HG02943 (cell line): ENCODE data around the gene PDGFD.

Experiments used
- ATAC-seq: cut with Tn5 transposase; IDR thresholded peaks from one replicate; pipeline ENCODE4 v1.9.1; 2021; ENCODE audit warnings: mild to moderate bottlenecking, low read depth, moderate library complexity; ENCODE audit not compliant: unreplicated experiment

PDGFD gene

DNA sequence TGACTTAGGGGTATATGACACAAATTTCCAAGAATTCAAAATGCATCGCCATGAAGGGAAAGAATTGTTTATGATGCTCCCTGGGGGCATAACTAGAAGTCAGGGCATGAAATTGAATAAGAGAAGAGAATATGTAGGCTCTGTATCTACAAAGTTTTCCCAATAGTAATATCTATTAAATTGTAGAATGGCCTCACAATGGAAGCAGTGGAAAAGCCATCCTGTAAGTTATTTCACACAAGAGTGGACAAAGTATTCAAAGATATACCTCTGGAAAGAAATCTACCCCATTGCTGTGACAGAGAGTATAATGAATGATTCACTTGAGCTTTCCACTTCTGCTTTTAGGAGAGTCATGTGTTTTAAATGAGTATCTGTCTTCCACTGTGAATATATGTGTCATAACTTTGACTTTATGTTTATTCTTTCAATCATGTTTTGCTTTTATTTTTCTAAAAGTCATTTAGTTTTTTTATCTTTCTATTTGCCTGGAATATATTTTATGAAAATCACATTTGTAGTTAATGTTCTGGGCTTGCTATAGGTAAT lies 193.2 kb downstream of the PDGFD start:
- no peak for ATAC-seq

DNA sequence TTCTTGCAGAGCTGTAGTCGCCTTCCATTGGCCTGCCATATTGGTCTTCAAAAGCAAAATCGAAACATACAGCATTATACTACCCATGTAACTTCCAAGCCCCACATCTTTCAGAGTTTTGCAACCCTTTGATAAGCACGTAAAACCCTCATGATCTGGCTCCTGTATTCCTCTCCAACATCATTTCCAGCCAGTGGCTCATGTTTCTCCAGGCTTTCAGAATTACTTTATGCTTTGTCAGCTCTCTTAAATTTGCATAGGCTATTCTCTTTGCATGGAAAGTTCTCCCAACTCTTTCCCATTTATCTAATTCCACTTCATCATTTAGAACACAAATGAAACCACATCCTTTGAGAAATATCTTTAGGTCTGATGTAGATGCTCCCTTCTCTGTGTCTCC lies 195.3 kb downstream of the PDGFD start:
- no peak for ATAC-seq

DNA sequence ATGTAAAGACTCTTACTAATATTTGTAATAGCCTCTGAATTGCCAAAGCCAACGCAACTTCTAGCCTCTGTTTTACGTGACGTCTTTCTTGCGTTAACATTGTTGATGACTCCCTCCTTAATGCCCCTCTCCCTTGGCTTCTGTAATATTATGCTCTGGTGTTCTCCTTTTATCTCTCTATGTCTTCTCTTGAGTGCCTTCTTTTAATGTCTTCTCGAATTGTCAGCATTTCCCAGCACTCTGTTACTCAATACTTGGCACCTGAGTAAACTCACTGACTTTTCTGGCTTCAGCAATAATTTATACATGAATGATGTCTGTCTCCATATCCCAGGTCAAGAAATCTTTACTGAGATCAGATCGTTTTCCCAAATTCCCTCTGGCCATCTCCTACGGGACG lies 196.0 kb downstream of the PDGFD start:
- ATAC-seq = no peak

DNA sequence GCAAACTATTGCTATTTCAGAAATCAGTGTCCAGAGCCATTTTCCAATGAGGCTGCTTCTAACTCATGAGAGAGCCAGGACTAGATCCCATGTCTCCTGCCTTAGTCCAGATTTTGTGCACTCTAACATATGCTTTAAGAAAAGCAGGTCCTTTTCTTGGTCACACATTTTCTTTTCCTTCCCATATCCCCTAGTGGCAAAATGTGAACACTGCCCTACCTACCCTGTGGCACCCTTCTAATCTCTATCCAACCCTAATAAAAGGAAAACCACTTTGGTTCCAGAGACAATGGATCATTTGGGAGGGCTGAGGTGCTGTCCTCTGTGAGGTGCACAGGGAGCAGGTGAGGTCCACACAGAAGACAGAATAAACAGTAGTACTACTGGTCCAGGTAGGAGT lies 199.6 kb downstream of the PDGFD start:
- no peak for ATAC-seq

DNA sequence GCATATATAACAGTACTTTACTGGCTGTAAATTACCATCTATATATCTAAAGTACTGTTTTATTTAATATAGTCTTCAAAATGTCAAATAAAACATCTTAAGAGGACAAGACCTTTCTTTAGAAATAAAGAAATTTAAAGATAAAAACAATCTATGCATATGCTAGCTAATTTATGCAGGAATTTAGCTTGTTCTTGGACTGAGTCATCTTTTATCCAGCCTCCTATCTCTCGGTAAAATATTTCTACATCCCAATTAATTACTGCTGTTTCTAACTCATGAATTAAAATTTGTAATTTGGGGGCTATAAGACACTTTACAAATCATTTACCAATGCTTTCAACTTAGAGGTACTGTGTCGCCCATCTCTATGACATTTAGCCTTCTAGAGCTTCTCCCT lies 200.3 kb downstream of the PDGFD start:
- ATAC-seq = no peak

DNA sequence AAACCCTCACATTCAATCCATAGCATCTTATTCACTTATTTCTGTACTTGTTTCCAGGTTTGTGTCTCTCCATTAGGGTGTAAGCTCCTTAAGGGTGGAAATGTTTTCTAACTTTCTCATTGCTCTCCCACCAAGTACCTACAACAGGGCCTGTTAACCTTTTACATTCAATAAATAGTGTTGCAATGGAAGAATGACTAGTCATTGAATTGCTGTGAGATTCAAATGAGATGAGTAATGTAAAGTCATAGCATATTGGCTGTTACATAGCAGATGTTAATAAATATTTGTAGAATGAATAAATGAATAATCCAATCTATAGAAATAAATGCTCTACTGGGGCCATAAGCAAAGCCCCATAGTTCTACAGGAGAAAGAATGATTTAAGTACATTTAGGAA lies 202.9 kb downstream of the PDGFD start:
- no peak for ATAC-seq

DNA sequence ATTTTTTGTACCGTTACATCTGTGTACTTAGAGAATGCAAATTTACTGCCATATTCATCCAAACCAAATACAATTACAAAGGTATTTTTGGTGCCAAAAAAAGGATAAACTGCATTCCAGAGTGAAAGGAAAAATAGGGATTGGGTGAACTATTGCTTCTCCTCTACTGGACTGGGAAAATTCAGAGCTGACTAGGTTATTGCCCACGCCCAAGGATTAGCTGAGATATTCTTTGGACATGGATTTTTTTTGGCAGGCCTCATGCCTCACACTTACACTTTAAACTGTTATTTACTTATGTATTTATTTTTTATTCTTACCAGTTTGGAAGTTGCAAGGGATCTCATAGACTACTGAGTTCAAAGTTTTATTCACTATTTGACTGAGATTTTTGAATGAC lies 203.8 kb downstream of the PDGFD start:
- ATAC-seq = no peak

DNA sequence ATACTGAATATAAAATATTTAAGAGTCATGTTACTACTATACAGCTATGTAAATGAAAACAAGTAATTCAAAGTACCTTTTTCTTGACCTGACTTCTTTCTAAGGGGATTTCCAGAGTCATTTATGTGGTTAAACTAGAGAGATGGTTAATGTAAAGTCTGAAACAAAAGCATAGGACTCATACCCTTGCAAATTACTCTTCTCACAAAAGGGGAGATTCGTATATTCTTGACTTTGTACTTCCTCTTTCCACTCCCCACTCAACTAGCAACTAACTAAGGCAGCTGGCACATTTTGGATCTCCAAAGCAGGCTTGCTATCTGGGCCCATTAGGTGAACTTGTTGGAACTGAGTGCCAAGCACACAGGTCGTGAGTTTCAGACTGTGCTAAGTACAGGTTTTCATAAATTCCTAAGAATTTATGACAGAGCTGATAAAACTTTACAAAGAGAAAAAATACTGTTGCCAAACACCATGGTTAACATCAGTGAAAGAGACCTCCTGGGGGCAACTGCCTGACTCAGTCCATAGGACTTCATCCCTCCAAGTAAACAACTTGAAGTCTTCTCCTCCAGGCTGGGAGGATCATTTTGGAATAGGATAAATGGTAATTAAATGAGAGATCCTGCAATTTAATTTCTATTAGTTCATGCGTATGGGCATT lies 204.5 kb downstream of the PDGFD start:
- ATAC-seq = peak; percentile 98

DNA sequence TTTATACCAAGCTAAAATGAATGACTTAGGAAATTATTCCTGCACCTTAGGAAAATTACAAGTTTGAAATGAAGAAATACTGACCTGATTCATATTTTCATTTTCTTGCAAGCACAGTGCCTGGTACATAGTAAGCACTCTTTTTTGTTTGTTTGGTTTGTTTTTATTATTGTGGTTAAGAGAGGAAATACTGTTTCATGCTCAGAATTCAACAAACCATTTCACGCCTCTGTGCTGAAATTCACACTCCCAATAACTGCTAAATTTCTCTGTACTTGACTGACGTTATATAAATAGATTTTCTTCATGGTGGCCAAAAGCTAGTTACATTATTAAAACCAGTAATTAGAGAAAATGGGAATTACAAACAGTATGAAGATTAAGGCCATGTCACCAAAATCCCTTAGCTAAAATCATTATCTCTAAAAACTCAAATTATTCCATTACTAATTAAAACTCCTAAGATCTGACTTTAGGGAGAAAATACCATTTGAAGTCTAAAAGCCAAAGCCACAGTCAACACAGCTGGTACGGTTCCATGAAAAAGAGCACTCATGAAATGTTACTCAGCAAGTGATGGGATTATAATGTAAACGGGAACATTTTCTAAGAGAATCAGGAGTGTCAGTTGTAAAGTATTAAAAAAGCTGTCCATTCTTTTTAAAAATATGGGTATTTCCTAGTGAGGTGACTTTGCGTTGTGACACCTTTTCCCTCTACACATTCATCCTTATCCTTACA lies 205.3 kb downstream of the PDGFD start:
- peak; percentile 51 for ATAC-seq

DNA sequence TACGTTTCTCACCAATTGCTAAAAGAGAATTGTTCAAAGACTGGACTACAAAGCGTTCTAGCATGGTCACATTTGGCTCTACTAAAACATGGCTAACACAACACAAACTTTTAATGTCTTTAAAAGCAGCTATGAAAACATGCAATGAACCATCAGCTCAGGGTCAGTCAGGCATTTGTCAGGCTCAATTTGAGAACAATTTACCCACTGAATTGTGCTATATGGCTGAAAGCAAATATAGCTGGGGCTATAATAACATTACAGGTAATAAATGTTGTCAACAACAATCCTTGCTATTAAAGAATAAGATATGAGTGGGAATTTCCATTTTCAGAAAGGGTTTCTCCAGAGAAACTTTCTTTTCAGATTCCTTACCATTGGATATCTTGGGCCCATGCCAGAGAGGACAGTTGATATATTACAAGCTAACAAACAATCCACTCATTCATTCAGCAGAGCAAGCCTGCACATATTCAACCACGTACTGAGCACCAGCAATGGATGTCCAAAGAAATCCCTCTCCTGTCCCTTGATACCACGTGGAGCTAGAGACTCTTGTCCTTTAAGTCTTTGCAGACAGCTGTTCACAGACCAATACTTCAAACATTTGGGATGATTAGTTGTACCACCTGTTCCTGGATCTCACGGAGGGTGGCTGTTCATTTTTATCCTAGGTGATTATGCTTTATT lies 210.0 kb downstream of the PDGFD start:
- no peak for ATAC-seq

DNA sequence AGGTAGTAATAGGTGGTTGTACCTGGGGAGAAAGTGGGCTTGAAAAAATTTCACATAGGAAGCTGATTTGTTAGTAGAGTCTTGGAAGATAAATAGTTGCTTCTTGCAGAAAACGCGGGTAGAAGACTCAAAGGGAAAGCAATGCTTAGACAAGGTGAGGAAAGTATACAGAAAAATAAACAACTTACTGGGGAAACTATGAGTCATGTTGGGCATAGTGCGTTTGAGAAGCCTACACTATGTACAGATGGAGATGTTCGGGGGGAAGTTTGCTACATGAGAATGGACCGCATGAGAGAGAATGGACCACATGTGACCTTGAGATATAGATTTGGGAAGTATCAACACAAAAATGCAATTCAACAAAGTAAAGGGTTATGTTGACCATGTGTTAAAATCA lies 214.2 kb downstream of the PDGFD start:
- no peak for ATAC-seq

DNA sequence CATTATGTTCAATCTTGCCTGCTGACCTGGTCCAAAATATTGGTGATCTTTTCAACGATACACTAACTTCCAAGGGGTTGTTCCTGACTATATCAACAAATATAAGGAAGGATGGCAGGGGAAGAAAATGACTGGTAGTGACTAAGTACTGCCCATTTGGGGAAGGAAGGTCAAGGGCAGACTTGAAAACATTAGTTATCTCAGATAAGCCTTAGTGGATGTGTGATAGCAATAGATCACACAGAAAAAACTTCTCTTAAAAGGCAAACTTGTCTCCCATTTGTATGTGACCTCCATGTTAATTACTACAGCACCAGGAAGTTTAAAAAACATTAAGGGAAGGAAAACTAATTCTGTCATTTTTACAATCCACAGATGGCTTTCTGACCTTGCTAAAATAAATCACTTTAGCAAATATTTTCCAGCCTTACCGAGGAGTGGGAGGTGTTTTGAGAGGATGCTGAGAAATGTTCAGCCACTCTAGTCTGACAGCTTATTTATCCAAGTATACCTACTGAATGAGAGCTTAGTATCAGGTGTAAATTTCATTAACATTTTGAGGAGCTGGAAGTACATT lies 215.7 kb downstream of the PDGFD start:
- no peak for ATAC-seq

DNA sequence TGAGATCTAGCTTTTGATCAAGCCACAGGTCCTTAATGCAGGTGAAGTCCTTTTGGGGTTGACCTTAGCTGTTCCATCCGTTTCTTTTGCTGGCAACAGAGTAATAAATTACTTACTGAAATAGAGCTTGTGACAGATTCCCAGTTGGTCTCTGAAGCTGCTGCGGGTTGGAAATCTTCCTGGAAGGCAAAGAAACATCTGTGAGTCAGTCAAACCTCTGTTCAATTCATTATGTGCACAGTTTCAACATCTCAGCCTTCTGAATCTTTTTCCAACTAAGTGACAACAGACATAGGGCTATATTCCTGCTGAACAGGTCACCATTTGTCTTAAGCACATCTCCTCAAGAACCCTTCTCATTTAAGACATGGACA lies 216.4 kb downstream of the PDGFD start:
- no peak for ATAC-seq

DNA sequence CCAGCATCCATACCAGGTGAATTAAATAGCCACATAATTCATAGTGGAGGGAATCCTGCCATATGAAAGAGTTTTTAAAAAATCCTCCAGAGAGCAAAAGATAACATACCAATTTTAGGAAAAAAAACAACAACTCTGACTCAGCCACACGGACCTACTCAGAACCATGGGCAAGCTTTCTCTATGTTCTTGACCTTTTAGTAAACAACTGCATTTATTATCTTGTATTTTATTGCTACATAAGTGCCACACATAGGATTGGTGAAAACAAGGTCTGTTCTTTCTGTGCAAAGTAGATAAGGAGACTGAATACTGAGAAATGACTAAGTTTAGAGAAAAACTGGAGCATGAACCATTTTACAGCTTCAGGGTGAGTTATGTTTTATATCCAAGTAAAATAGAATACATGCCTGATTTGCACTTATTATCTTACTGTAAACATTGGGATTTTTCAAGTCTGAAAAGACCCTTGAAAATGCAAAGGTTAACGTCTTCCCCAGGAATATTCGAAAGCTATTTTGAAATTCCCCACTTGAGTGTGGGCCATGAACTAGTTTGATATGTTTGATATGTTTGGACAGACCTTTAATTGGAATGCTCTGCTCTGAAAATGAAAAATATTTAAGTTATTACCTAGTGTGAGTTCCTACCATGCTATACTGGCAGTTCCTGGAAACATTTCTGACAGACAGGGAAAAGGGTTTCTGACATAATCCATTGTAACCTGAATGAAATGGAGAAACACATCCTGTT lies 217.0 kb downstream of the PDGFD start:
- no peak for ATAC-seq

DNA sequence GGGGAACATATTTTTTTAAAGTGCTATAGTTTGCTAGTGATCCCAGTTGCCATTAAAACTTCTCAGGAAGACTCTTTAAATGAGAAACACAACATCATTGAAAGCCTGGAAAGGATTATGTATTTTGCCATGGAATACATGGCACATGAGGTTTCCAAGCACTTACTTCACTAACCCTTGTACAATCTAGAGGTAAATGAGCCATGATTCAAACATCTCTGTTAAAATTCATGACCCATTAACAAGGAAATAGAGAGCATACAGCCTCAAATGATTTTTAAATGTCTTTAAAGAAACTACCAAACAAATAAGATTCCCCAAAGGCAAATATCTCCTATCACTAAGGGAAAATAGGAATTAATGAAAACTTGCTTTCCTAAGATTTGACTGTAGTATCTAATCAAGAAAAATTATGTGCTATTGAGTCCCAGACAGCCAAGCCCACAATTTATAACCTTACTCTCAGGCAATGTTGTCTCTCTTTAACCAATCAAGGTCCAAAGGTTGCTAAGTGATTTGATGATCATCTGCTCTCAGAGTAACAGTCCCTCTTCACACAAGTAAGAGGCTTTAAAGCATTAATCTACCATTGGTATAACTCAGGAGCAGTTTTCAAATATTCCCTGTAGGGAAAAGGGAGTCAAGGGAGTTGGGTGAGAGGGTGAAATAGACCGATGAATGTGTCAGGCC lies 219.6 kb downstream of the PDGFD start:
- no peak for ATAC-seq

DNA sequence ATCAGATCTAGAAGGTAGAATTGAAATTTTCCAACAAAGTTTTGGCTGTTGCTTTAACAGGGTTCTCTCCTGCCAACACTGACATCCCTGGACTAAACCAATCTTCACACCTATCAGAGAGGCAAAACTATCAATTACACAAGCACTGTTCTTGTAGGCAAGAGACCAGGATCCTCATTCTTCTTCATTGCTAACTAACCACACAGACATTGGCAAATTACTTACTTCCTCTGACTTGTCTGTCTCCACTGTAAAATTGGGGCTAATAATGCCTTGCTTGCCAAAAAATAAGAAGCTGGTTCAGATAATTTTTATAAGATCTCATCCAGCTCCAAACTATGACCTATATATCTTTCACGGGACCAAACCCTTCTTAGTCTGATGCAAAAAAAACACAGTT lies 221.3 kb downstream of the PDGFD start:
- ATAC-seq = no peak

DNA sequence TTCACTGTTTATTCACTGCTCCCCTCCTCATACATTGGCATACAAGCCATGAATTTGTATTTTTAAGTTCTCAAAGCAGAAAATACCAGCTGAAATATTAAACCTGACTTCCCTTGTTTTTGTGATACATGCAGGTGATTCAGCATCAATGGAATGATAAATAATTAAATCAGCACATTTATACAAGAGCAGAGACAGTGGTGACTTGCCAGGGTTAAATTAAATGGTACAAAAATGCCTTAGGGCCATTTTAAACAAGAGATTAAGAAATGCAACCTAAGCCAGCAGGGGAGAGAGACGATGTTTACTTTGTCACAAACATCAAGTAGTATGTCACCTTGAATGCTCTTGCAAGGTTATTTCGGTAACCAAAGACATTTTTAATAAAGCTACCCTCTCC lies 223.4 kb downstream of the PDGFD start:
- ATAC-seq = no peak

DNA sequence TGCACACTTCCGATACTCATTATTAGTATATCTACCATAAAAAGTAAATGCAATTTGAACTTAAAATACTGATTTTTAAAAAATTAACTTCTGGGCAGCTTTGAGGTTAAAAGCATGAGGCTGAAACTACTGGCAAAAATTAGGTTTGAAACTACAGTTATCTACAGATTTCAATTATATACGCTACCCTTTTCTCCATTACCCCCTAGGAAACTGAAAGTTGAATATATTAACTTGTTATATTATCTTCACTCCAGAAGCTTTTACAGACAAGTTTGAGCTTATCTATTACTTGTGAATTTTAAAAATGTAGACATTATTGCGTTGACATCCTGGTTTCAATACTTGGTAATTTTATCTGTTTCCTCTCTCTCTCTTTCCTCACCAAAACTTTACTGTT lies 224.3 kb downstream of the PDGFD start:
- ATAC-seq = no peak

DNA sequence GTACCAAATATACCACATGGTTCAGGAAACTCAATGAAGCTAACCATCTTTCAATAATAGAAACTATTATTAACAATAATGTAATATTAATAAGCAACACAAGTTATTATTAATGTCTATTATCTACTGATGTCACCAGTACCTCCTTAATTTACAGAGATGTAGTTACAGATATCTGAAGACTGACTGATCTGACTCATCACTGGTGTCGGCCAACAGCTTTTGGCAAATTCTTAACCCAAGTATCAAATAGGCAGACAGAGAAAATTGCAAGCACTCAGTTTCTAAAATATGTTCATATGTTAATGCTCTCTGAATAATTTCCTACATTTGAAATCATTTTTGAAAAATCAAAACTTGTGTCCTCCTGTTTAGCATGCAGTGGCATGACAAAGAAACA lies 227.9 kb downstream of the PDGFD start:
- no peak for ATAC-seq

DNA sequence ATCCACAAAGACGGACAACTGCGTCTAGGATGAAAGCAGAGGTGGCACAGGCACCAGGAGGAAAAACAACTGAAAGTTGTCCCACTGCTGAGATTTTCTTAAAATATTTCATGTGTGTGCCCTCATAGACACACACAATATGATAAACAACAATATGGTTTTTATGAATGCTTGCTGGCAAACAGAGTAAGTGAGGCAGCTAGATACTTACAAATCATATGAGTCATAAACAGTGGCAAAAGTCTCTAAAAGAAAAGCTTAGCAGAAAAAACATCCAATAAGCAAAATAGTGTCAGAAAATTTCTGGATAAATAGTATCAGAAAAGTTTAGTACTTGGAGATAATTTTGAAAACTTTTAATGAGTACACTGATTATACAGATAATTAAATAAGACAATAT lies 228.7 kb downstream of the PDGFD start:
- no peak for ATAC-seq
